Naive thymus-derived CD4-positive, alpha-beta T cell (primary cell): Measurements from ENCODE around the gene PARN. TPM values are rescaled to one million over a fixed set of nuclear protein-coding genes. Genes with fewer than 3 reads are reported as not detected.
"Not testable (repeated sequence)": the region's sequence is repeated elsewhere in the genome, so short reads cannot be mapped to it uniquely, and the experiment has no call there.

Source experiments
- ATAC-seq: fragments of 150-1000 bp; cut with Tn5 transposase; 2 replicates; pipeline ENCODE4 v1.10.0; 2021; ENCODE audit warnings: mild to moderate bottlenecking, moderate library complexity
- CTCF ChIA-PET: fragments of 350-600 bp; sonication (Branson Sonifier 250); formaldehyde crosslinking; loops from one replicate; lab custom pipeline; 2021; ENCODE audit warnings: antibody characterized with exemption; lab: Charles Lee
- POLR2A ChIA-PET: fragments of 350-600 bp; sonication (Branson Sonifier 250); formaldehyde crosslinking; loops from one replicate; lab custom pipeline; 2021; ENCODE audit warnings: antibody characterized with exemption, inconsistent platforms; lab: Charles Lee
- DNase-seq, 9 donors: peaks; one replicate each; pipeline versions ENCODE4 v3.0.0 to v3.0.0-alpha.2; 2020 to 2022; ENCODE audit warnings: mixed read lengths in 1 of 9
- H3K27ac ChIP-seq: one replicate; pipeline ENCODE4 v1.7.0; 2013; ENCODE audit warnings: mild to moderate bottlenecking, low read depth, low read length, moderate library complexity
- H3K27me3 ChIP-seq, 2 donors: one replicate each; pipeline ENCODE4 v1.7.0; 2013; ENCODE audit warnings: low read length in 2 of 2, mild to moderate bottlenecking in 2 of 2, moderate library complexity in 2 of 2; ENCODE audit not compliant: control insufficient read depth in 2 of 2, insufficient read depth in 2 of 2
- H3K36me3 ChIP-seq, 3 experiments: 1 replicate in 2 of 3; 2 replicates in 1 of 3; pipeline ENCODE4 v1.7.0; 2013; ENCODE audit warnings: low read length in 3 of 3, mild to moderate bottlenecking in 3 of 3, moderate library complexity in 1 of 3; ENCODE audit not compliant: insufficient read depth in 3 of 3, control insufficient read depth in 2 of 3
- H3K4me1 ChIP-seq, 2 donors: one replicate each; pipeline ENCODE4 v1.7.0; 2013; ENCODE audit warnings: low read length in 2 of 2, mild to moderate bottlenecking in 2 of 2, moderate library complexity in 1 of 2; ENCODE audit not compliant: control insufficient read depth in 2 of 2, insufficient read depth in 2 of 2
- H3K4me3 ChIP-seq: 2 replicates; pipeline ENCODE4 v1.7.0; 2013; ENCODE audit warnings: mild to moderate bottlenecking, low read length
- H3K9me3 ChIP-seq, 3 experiments: 1 replicate in 2 of 3; 2 replicates in 1 of 3; pipeline ENCODE4 v1.7.0; 2013; ENCODE audit warnings: low read length in 3 of 3; ENCODE audit not compliant: control insufficient read depth in 2 of 3
- H3K27ac Mint-ChIP-seq, 9 donors: one replicate each; pipeline ENCODE4 v1.8.0; 2020 to 2022; ENCODE audit warnings: mixed read lengths in 9 of 9, mild to moderate bottlenecking in 8 of 9, moderate library complexity in 5 of 9, inconsistent platforms in 2 of 9
- H3K27me3 Mint-ChIP-seq, 5 donors: one replicate each; pipeline ENCODE4 v1.8.0; 2021 to 2022; ENCODE audit warnings: mixed read lengths in 5 of 5, mild to moderate bottlenecking in 1 of 5
- H3K36me3 Mint-ChIP-seq, 5 donors: one replicate each; pipeline ENCODE4 v1.8.0; 2020 to 2022; ENCODE audit warnings: mixed read lengths in 5 of 5, mild to moderate bottlenecking in 3 of 5, inconsistent platforms in 1 of 5
- H3K4me1 Mint-ChIP-seq, 7 donors: one replicate each; pipeline ENCODE4 v1.8.0; 2020 to 2022; ENCODE audit warnings: mixed read lengths in 7 of 7, mild to moderate bottlenecking in 3 of 7, inconsistent platforms in 1 of 7
- H3K4me3 Mint-ChIP-seq, 10 donors: one replicate each; pipeline ENCODE4 v1.8.0; 2020 to 2022; ENCODE audit warnings: mild to moderate bottlenecking in 10 of 10, mixed read lengths in 10 of 10, moderate library complexity in 6 of 10, inconsistent platforms in 2 of 10
- H3K9me3 Mint-ChIP-seq, 11 donors: one replicate each; pipeline ENCODE4 v1.8.0; 2020 to 2022; ENCODE audit warnings: mixed read lengths in 11 of 11, mild to moderate bottlenecking in 4 of 11, inconsistent platforms in 1 of 11, moderate library complexity in 1 of 11
- intact Hi-C, 2 donors: fragments of 100-400 bp; cut with micrococcal nuclease; formaldehyde crosslinking; loops; one replicate each; pipeline ENCODE4 v1.15.1; 2023
- polyA plus RNA-seq, 2 donors: library from polyadenylated mRNA; unstranded; fragments of 300-500 nt; fragmentation: Illumina TruSeq; gene quantifications; one replicate each; pipeline ENCODE4 v1.2.3, GENCODE V29; 2021
- total RNA-seq, 6 experiments: library from RNA in 5 of 6; stranded (reverse) in 5 of 6; gene quantifications; 1 replicate in 5 of 6; 2 replicates in 1 of 6; pipeline ENCODE4 v1.2.3 and lab custom pipeline; 2021 to 2026

Gene PARN
- total and polyA plus RNA-seq, 7 experiments from 2014 or later = 41.6 to 51.4 (median 46.9) TPM

DNA sequence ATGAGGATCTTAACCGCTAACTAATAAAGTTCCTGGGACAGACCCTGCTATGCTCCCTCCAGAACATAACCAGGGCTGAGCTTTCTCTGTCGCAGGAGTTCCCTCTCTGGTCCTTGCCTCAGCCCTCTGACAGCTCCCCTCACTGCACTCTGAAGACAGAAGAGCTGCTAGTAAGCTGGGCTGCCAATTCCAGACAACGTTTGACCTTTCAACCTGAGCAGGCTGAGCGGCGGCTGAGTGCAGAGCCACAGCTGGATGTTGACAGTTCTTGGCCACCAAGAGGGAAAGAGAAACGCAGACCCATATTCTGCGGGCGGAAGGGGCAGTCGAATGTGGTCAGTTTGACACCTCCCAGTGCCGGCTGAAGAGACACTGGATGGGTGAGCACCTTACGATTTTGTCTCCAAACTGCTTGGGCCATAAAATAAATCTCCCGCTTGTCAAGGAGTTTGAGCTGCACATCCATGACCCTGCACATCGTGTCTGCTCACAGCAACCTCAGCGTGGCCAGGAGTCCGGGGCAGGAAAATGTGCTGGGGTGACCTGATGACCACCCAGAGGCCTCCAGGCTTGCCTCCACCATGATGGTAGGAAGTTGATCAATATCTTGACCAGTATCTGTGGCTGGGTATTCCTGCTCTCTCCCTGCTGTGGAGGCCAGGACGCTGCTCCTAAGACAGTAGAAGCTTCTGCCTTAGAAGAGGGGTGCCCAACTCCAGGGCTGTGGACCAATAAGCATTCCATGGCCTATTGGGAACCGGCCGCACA lies 209.2 kb downstream of the PARN start:
- ATAC-seq (no peak), DNase-seq (no peak)
- Mint-ChIP-seq H3K27ac (peak overlapping the region in 1 of 9 donors; percentile 62), H3K4me1 (peaks cover 0 to 3% (median 0%) of the 10 kb centered on the region in 7 donors), H3K36me3 (peaks cover 0 to 17% (median 8%) of the 10 kb centered on the region in 5 donors), H3K4me3 (no peak overlapping the region), H3K9me3 (peaks cover 0 to 5% (median 0%) of the 10 kb centered on the region in 11 donors), H3K27me3 (no peaks in the 10 kb centered on the region)
- ChIA-PET POLR2A (no interaction called here), CTCF (no interaction called here)
- no peaks in the 10 kb centered on the region for H3K9me3 ChIP-seq
- intact Hi-C loops = no loop called here
- H3K36me3 ChIP-seq = no peaks in the 10 kb centered on the region
- H3K27ac ChIP-seq = no peak overlapping the region
- no peak overlapping the region for H3K4me3 ChIP-seq
- H3K4me1 ChIP-seq = no peaks in the 10 kb centered on the region
- no peaks in the 10 kb centered on the region for H3K27me3 ChIP-seq

DNA sequence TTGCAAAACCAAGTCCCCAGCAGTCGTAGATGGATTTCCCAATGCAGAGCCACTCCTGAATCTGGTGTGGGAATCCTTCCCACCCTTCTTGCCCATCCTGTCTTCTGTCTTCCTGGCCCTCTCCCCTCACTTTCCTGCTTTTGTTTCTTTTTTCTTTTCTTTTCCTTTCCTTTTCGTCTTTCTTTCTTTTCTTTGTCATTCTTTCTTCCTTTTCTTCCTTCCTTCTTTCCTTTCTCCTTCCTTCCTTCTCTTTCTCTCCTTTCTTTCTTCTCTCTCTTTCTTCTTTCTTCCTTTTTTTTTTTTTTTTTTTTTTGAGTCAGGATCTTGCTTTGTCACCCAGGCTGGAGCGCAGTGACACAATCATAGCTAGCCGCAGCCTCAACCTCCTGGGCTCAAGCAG lies 209.8 kb downstream of the PARN start:
- H3K9me3 Mint-ChIP-seq, H3K27me3 ChIP-seq, H3K9me3 ChIP-seq, ATAC-seq, H3K27ac ChIP-seq, H3K4me1 Mint-ChIP-seq, DNase-seq, H3K4me3 ChIP-seq, POLR2A ChIA-PET, H3K27me3 Mint-ChIP-seq, CTCF ChIA-PET, intact Hi-C loops, H3K36me3 ChIP-seq, H3K4me3 Mint-ChIP-seq, H3K4me1 ChIP-seq: not testable (repeated sequence)
- peak overlapping the region in 2 of 9 donors; percentile 26 to 62 for H3K27ac Mint-ChIP-seq
- peaks cover 0 to 17% (median 8%) of the 10 kb centered on the region in 5 donors for H3K36me3 Mint-ChIP-seq

GRCh38 chr16:14419817-14420216 lies 210.2 kb downstream of the PARN start:
- H3K4me3 ChIP-seq = no peak overlapping the region
- no peaks in the 10 kb centered on the region for H3K9me3 ChIP-seq
- H3K36me3 ChIP-seq = no peaks in the 10 kb centered on the region
- H3K4me1 ChIP-seq = no peaks in the 10 kb centered on the region
- H3K27ac ChIP-seq = no peak overlapping the region
- H3K36me3 Mint-ChIP-seq = peaks cover 0 to 17% (median 8%) of the 10 kb centered on the region in 5 donors
- no peak overlapping the region for H3K4me3 Mint-ChIP-seq
- ATAC-seq (no peak), DNase-seq (no peak)
- H3K4me1 Mint-ChIP-seq = peaks cover 0 to 3% (median 0%) of the 10 kb centered on the region in 7 donors
- intact Hi-C loops = loop anchor here in 1 of 2 donors (5.0 kb wide), 1 partner anchor 32 kb away; no protein-coding TSS in a partner anchor
- no peaks in the 10 kb centered on the region for H3K27me3 Mint-ChIP-seq
- ChIA-PET CTCF (no interaction called here), POLR2A (no interaction called here)
- peak overlapping the region in 2 of 9 donors; percentile 20 to 62 for H3K27ac Mint-ChIP-seq
- peaks cover 0 to 5% (median 0%) of the 10 kb centered on the region in 11 donors for H3K9me3 Mint-ChIP-seq
- no peaks in the 10 kb centered on the region for H3K27me3 ChIP-seq

DNA sequence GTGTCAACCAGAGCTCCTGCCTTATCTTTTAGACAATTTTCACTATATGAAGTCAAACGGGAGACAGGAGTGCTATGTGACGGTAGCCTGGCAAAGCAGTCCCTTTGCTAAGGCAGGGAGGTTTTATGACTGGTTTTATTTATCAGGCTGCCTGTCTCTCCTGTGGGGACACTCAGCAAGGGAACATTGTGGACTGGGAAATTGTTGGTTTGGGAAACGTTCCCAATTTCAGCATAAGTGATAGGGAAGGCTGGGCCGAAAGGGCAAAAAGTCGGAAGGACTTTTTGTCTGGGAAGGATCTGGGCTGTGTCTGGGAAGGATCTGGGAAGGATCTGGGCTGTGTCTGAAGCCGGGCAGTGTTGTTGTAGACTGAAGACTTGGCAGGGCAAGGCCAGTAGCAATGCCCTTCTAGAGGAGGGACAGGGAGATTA lies 211.2 kb downstream of the PARN start:
- ChIA-PET CTCF (no interaction called here), POLR2A (no interaction called here)
- intact Hi-C loops = loop anchor here in 1 of 2 donors (5.0 kb wide), 1 partner anchor 33 kb away; no protein-coding TSS in a partner anchor
- H3K4me3 Mint-ChIP-seq = no peak overlapping the region
- H3K27ac Mint-ChIP-seq = no peak overlapping the region
- ATAC-seq (no peak), DNase-seq (no peak)
- no peaks in the 10 kb centered on the region for H3K27me3 Mint-ChIP-seq
- H3K36me3 Mint-ChIP-seq = peaks cover 0 to 17% (median 8%) of the 10 kb centered on the region in 5 donors
- H3K4me1 ChIP-seq = no peaks in the 10 kb centered on the region
- H3K27ac ChIP-seq = no peak overlapping the region
- no peak overlapping the region for H3K4me3 ChIP-seq
- H3K9me3 Mint-ChIP-seq = peaks cover 0 to 5% (median 0%) of the 10 kb centered on the region in 11 donors
- H3K36me3 ChIP-seq = no peaks in the 10 kb centered on the region
- no peaks in the 10 kb centered on the region for H3K9me3 ChIP-seq
- H3K4me1 Mint-ChIP-seq = peaks cover 0 to 3% (median 0%) of the 10 kb centered on the region in 7 donors
- no peaks in the 10 kb centered on the region for H3K27me3 ChIP-seq

DNA sequence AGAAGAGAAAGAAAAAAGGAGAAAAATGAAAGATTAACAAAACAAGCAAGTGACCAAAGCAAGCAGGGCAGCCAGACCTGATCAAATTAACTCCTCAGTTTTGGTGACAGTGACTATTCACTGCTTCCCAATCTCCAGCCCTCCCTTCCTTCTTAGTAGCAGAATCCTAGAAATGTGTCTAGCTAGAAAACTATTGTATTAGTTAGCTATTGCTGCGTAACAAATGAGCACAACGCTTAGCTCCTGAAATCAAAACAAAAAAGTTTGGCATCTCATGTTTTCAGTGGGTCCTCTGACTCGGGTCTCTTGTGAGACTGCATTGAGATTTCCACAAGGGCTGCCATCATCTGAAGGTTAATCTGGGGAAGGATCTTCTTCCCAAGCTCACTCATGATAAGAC lies 213.9 kb downstream of the PARN start:
- Mint-ChIP-seq H3K4me3 (no peak overlapping the region), H3K9me3 (peaks cover 0 to 5% (median 0%) of the 10 kb centered on the region in 11 donors), H3K27ac (no peak overlapping the region), H3K27me3 (no peaks in the 10 kb centered on the region), H3K4me1 (peaks cover 0 to 3% (median 0%) of the 10 kb centered on the region in 7 donors), H3K36me3 (peaks cover 0 to 11% (median 8%) of the 10 kb centered on the region in 5 donors)
- ATAC-seq (no peak), DNase-seq (no peak)
- POLR2A ChIA-PET = interaction anchor here (0.8 kb wide), 1 partner anchor 105 kb away, joined by 3 read pairs; no protein-coding TSS in a partner anchor
- Histone ChIP-seq H3K4me3 (no peak overlapping the region), H3K27me3 (no peaks in the 10 kb centered on the region), H3K4me1 (no peaks in the 10 kb centered on the region), H3K9me3 (no peaks in the 10 kb centered on the region), H3K27ac (no peak overlapping the region), H3K36me3 (no peaks in the 10 kb centered on the region)
- intact Hi-C loops = loop anchor here in 1 of 2 donors (5.0 kb wide), 1 partner anchor 36 kb away; no protein-coding TSS in a partner anchor
- CTCF ChIA-PET = no interaction called here

- H3K27me3 Mint-ChIP-seq = no peaks in the 10 kb centered on the region
- peaks cover 0 to 2% (median 0%) of the 10 kb centered on the region in 7 donors for H3K4me1 Mint-ChIP-seq
- ATAC-seq (no peak), DNase-seq (no peak)
- Histone ChIP-seq H3K27ac (no peak overlapping the region), H3K27me3 (no peaks in the 10 kb centered on the region), H3K4me1 (no peaks in the 10 kb centered on the region), H3K4me3 (no peak overlapping the region), H3K9me3 (no peaks in the 10 kb centered on the region), H3K36me3 (no peaks in the 10 kb centered on the region)
- intact Hi-C loops = loop anchor here in 1 of 2 donors (5.0 kb wide), 1 partner anchor 37 kb away; no protein-coding TSS in a partner anchor
- H3K9me3 Mint-ChIP-seq = peaks cover 0 to 5% (median 0%) of the 10 kb centered on the region in 11 donors
- H3K27ac Mint-ChIP-seq = peak overlapping the region in 1 of 9 donors; percentile 11
- H3K36me3 Mint-ChIP-seq = peaks cover 0 to 11% (median 8%) of the 10 kb centered on the region in 5 donors
- POLR2A ChIA-PET = no interaction called here
- CTCF ChIA-PET = no interaction called here
- no peak overlapping the region for H3K4me3 Mint-ChIP-seq
Observed at GRCh38 chr16:14415291-14415690, 214.8 kb downstream of the PARN start.
